ENCODE measurements around the gene UBE3C.

GRCh38 chr7:157276091-157276561 lies 137.4 kb downstream of the UBE3C start:
- no peak for TF ChIP-seq CTCF (IDR thresholded peaks at IDR 0.05)
- TF ChIP-seq POLR2A (IDR thresholded peaks at IDR 0.05), result no peak
